ENCODE data around the gene CLNK. TPM values are rescaled to one million over a fixed set of nuclear protein-coding genes. Genes with fewer than 3 reads are reported as not detected.

CLNK gene, protein sequence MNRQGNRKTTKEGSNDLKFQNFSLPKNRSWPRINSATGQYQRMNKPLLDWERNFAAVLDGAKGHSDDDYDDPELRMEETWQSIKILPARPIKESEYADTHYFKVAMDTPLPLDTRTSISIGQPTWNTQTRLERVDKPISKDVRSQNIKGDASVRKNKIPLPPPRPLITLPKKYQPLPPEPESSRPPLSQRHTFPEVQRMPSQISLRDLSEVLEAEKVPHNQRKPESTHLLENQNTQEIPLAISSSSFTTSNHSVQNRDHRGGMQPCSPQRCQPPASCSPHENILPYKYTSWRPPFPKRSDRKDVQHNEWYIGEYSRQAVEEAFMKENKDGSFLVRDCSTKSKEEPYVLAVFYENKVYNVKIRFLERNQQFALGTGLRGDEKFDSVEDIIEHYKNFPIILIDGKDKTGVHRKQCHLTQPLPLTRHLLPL
- total RNA-seq (2016; rRNA removed; fragmentation: Illumina TruSeq; extraction: Trizol) = not detected in 2 replicates
- total RNA-seq (2016; cell fraction: cytosol; rRNA removed; fragmentation: Illumina TruSeq; extraction: Trizol; ENCODE audit: low read depth) = not detected in 2 replicates
- not detected in 2 replicates for total RNA-seq (2016; cell fraction: insoluble cytoplasmic fraction; rRNA removed; fragmentation: Illumina TruSeq; extraction: Trizol)
- total RNA-seq (2016; cell fraction: membrane; rRNA removed; fragmentation: Illumina TruSeq; extraction: Trizol) = not detected in 2 replicates
- not detected in 2 replicates for total RNA-seq (2016; cell fraction: nucleus; rRNA removed; fragmentation: Illumina TruSeq; extraction: Trizol)
- polyA plus RNA-seq (2011; rRNA removed) = not detected in 2 replicates
- polyA plus RNA-seq (2011; cell fraction: cytosol; rRNA removed) = not detected in 2 replicates
- not detected in 2 replicates for polyA plus RNA-seq (2011; cell fraction: nucleus; rRNA removed)
- polyA plus RNA-seq (2012) = not detected in 2 replicates
- not detected in 2 replicates for polyA plus RNA-seq (2016; cell fraction: cytosol; fragmentation: Illumina TruSeq; extraction: Trizol; ENCODE audit: low read depth)
- not detected in 2 replicates for polyA plus RNA-seq (2016; cell fraction: insoluble cytoplasmic fraction; fragmentation: Illumina TruSeq; extraction: Trizol; ENCODE audit: low read depth)
- not detected in 2 replicates for polyA plus RNA-seq (2016; cell fraction: membrane; fragmentation: Illumina TruSeq; extraction: Trizol; ENCODE audit: low read depth)
- polyA plus RNA-seq (2016; cell fraction: nucleus; fragmentation: Illumina TruSeq; extraction: Trizol; ENCODE audit: insufficient read depth, low read depth) = not detected in 2 replicates
- not detected in 2 replicates for polyA minus RNA-seq (2011; rRNA and poly(A)+ RNA removed; ENCODE audit: low replicate concordance)
- not detected in 2 replicates for polyA minus RNA-seq (2011; cell fraction: cytosol; rRNA and poly(A)+ RNA removed)
- polyA minus RNA-seq (2011; cell fraction: nucleus; rRNA and poly(A)+ RNA removed) = not detected in 2 replicates
- Bru-seq, nascent RNA = percentile 5 among the genes with signal in this experiment
- BruChase-seq, experiment 1, labeled RNA remaining after a 6-hour chase = percentile 5 among the genes with signal in this experiment
- BruChase-seq, experiment 2, labeled RNA remaining after a 2-hour chase = percentile 8 among the genes with signal in this experiment
- long read RNA-seq, experiment 1 = 0 reads
- long read RNA-seq, experiment 2 = 0 reads

DNA sequence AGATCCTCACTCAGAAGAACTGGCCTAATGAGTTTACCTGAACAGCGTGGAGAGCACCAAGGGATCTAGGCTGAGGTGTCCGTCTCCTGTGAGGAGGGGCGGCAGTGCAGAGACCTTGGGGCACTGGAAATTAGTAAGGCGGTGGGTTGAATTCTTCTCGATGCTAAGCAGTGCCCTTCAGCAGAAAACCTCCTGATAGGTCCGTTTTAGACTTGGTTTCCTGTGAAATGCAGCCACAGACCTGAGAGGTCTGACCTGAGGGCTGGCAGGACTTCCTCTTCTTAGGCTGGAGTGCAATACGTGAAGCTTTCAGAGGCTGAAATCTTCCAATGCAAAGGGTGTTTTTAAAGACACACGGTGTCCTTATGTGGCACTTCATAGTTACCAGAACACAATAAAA is at the start of gene CLNK:
CLNK (minus strand) TSS at position 138 of the 400 bp plus-strand sequence. CDS start 16,899 bp downstream, outside the sequence.
- no peak within 1 kb of the TSS for H3K4me3 ChIP-seq (replicated peaks in 1 of 3; ENCODE audit: insufficient read depth in 1 of 3, low read depth in 2 of 3, low read length in 3 of 3)
- H2AFZ ChIP-seq (ENCODE audit: low read length) = no peak within 1 kb of the TSS
- no peak within 1 kb of the TSS for H3K27ac ChIP-seq (ENCODE audit: extremely low read length, insufficient read depth, low read length)
- ATAC-seq (no peak), DNase-seq (ENCODE audit: low spot score) (no peak), FAIRE-seq (no peak)
- intact Hi-C loops (cut with micrococcal nuclease; ENCODE audit: unreplicated experiment) (no loop called here), in situ Hi-C loops (cut with HindIII; ENCODE audit: extremely low pct_ligation_motif_present, low pct_unique_long_range_greater_than_20kb) (no loop called here)
- no peaks in the 10 kb centered on the region for H3K9me3 ChIP-seq (ENCODE audit: low read length)
- H3K4me1 ChIP-seq (ENCODE audit: insufficient read depth, low read length) = no peaks in the 10 kb centered on the region
- BruUV-seq (replicated peaks) = no TSS peak
- POLR2A ChIA-PET = no interaction called here
- no peak within 1 kb of the TSS for H3K9ac ChIP-seq (ENCODE audit: insufficient read depth, low read depth, low read length)
- H3K4me2 ChIP-seq (ENCODE audit: low read depth, low read length) = no peak within 1 kb of the TSS
- no peaks in the 10 kb centered on the region for H4K20me1 ChIP-seq (ENCODE audit: insufficient read depth, low read length)
- CTCF ChIA-PET (ENCODE audit: low intra/inter-chr PET ratio, low total read pairs) = no interaction called here
- 19% methylated on average over 8 of the region's 8 CpGs for WGBS (ENCODE audit: low lambda C conversion rate)
- TF ChIP-seq ZNF263 (CRISPR knock-in tag; IDR thresholded peaks at IDR 0.05) (no peak), SOX13 (IDR thresholded peaks at IDR 0.05) (no peak), SOX13 (CRISPR knock-in tag; conservative IDR thresholded peaks at IDR 0.05 in 1 of 2, IDR thresholded peaks at IDR 0.05 in 1 of 2) (no peak), NFYB (CRISPR knock-in tag; IDR thresholded peaks at IDR 0.05) (no peak), TAF1 (CRISPR knock-in tag; IDR thresholded peaks at IDR 0.05) (no peak)
- no peaks in the 10 kb centered on the region for H3K79me2 ChIP-seq (ENCODE audit: insufficient read depth, low read length)
- no peaks in the 10 kb centered on the region for H3K36me3 ChIP-seq (replicated peaks in 1 of 2; ENCODE audit: control insufficient read depth in 1 of 2, insufficient read depth in 2 of 2, low read length in 2 of 2)
- H3K27me3 ChIP-seq (ENCODE audit: control insufficient read depth in 1 of 2, insufficient read depth in 2 of 2, low read length in 2 of 2) = no peaks in the 10 kb centered on the region
